Activated naive CD8-positive, alpha-beta T cell treated with anti-CD3 and anti-CD28 coated beads, Interleukin-2, amount 50 U/mL, for 24 hours (primary cell): Measurements from ENCODE around the gene SEMA4D.
"Not testable (repeated sequence)": the region's sequence is repeated elsewhere in the genome, so short reads cannot be mapped to it uniquely, and the experiment has no call there.

Experiments
- ATAC-seq: fragments of 150-1000 bp; cut with Tn5 transposase; one replicate; pipeline ENCODE4 v1.10.0; 2021
- DNase-seq: peaks from one replicate; pipeline ENCODE4 v3.0.0; 2021
- H3K27ac Mint-ChIP-seq: one replicate; pipeline ENCODE4 v1.8.0; 2021; ENCODE audit warnings: mild to moderate bottlenecking, mixed read lengths
- H3K27me3 Mint-ChIP-seq: one replicate; pipeline ENCODE4 v1.8.0; 2021; ENCODE audit warnings: mixed read lengths
- H3K36me3 Mint-ChIP-seq: one replicate; pipeline ENCODE4 v1.8.0; 2021; ENCODE audit warnings: low read depth, mixed read lengths
- H3K4me1 Mint-ChIP-seq: one replicate; pipeline ENCODE4 v1.8.0; 2021; ENCODE audit warnings: mixed read lengths
- H3K4me3 Mint-ChIP-seq: one replicate; pipeline ENCODE4 v1.8.0; 2021; ENCODE audit warnings: mild to moderate bottlenecking, moderate library complexity, mixed read lengths
- H3K9me3 Mint-ChIP-seq: one replicate; pipeline ENCODE4 v1.8.0; 2021; ENCODE audit warnings: mixed read lengths

The SEMA4D gene

GRCh38 chr9:89477384-89477783 lies 20.5 kb downstream of the SEMA4D start:
- no peak for DNase-seq
- peak overlapping the region; percentile 98 for H3K27ac Mint-ChIP-seq
- peaks cover 6% of the 10 kb centered on the region for H3K9me3 Mint-ChIP-seq
- peaks cover 75% of the 10 kb centered on the region for H3K36me3 Mint-ChIP-seq
- H3K4me1 Mint-ChIP-seq, result peaks cover 93% of the 10 kb centered on the region
- peaks cover 7% of the 10 kb centered on the region for H3K27me3 Mint-ChIP-seq
- H3K4me3 Mint-ChIP-seq, result peak overlapping the region; percentile 91
- peak; percentile 23 for ATAC-seq

- Mint-ChIP-seq H3K9me3 (peaks cover 6% of the 10 kb centered on the region), H3K4me3 (peak overlapping the region; percentile 91), H3K4me1 (peaks cover 91% of the 10 kb centered on the region), H3K27me3 (peaks cover 7% of the 10 kb centered on the region), H3K27ac (peak overlapping the region; percentile 98), H3K36me3 (peaks cover 77% of the 10 kb centered on the region)
- ATAC-seq (no peak), DNase-seq (no peak)
Measured at GRCh38 chr9:89476546-89476945, 21.4 kb downstream of the SEMA4D start.

- peaks cover 75% of the 10 kb centered on the region for H3K36me3 Mint-ChIP-seq
- ATAC-seq (no peak), DNase-seq (no peak)
- H3K4me1 Mint-ChIP-seq, result peaks cover 89% of the 10 kb centered on the region
- peak overlapping the region; percentile 91 for H3K4me3 Mint-ChIP-seq
- peak overlapping the region; percentile 98 for H3K27ac Mint-ChIP-seq
- peaks cover 6% of the 10 kb centered on the region for H3K9me3 Mint-ChIP-seq
- H3K27me3 Mint-ChIP-seq, result peaks cover 7% of the 10 kb centered on the region
Measured at GRCh38 chr9:89475891-89476440, 21.9 kb downstream of the SEMA4D start.

GRCh38 chr9:89474939-89475338 lies 23.0 kb downstream of the SEMA4D start:
- Mint-ChIP-seq H3K9me3 (peaks cover 6% of the 10 kb centered on the region), H3K27me3 (peaks cover 7% of the 10 kb centered on the region), H3K36me3 (peaks cover 80% of the 10 kb centered on the region), H3K4me3 (peak overlapping the region; percentile 13), H3K4me1 (peaks cover 93% of the 10 kb centered on the region), H3K27ac (peak overlapping the region; percentile 98)
- ATAC-seq (no peak), DNase-seq (no peak)

GRCh38 chr9:89473762-89474469 lies 24.0 kb downstream of the SEMA4D start:
- Mint-ChIP-seq H3K9me3 (no peaks in the 10 kb centered on the region), H3K4me3 (peak overlapping the region; percentile 5), H3K36me3 (peaks cover 79% of the 10 kb centered on the region), H3K27me3 (no peaks in the 10 kb centered on the region), H3K27ac (peak overlapping the region; percentile 98), H3K4me1 (peaks cover 93% of the 10 kb centered on the region)
- ATAC-seq, result no peak
- no peak for DNase-seq

- peaks cover 92% of the 10 kb centered on the region for H3K4me1 Mint-ChIP-seq
- peak overlapping the region; percentile 98 for H3K27ac Mint-ChIP-seq
- ATAC-seq, DNase-seq, H3K27me3 Mint-ChIP-seq, H3K9me3 Mint-ChIP-seq: not testable (repeated sequence)
- H3K36me3 Mint-ChIP-seq, result peaks cover 73% of the 10 kb centered on the region
- H3K4me3 Mint-ChIP-seq, result peak overlapping the region; percentile 16
Measured at GRCh38 chr9:89471796-89472320, 26.1 kb downstream of the SEMA4D start.

- Mint-ChIP-seq H3K4me1 (peaks cover 92% of the 10 kb centered on the region), H3K36me3 (peaks cover 71% of the 10 kb centered on the region), H3K27me3 (no peaks in the 10 kb centered on the region), H3K27ac (peak overlapping the region; percentile 99), H3K9me3 (no peaks in the 10 kb centered on the region), H3K4me3 (no peak overlapping the region)
- DNase-seq (no peak), ATAC-seq (no peak)
Measured at GRCh38 chr9:89471390-89471789, 26.5 kb downstream of the SEMA4D start.

- ATAC-seq, result no peak
Measured at GRCh38 chr9:89470224-89470839, 27.6 kb downstream of the SEMA4D start.

GRCh38 chr9:89469003-89469402 lies 28.9 kb downstream of the SEMA4D start:
- H3K9me3 Mint-ChIP-seq, result no peaks in the 10 kb centered on the region
- H3K36me3 Mint-ChIP-seq, result peaks cover 74% of the 10 kb centered on the region
- peaks cover under 1% of the 10 kb centered on the region for H3K27me3 Mint-ChIP-seq
- peaks cover 95% of the 10 kb centered on the region for H3K4me1 Mint-ChIP-seq
- peak overlapping the region; percentile 71 for H3K4me3 Mint-ChIP-seq
- DNase-seq (no peak), ATAC-seq (no peak)
- H3K27ac Mint-ChIP-seq, result peak overlapping the region; percentile 99

More at GRCh38 chr9:89470224-89470839, 27.6 kb downstream of the SEMA4D start:
- peak overlapping the region; percentile 99 for H3K27ac Mint-ChIP-seq
- DNase-seq, result no peak
- peak overlapping the region; percentile 71 for H3K4me3 Mint-ChIP-seq
- H3K9me3 Mint-ChIP-seq, result no peaks in the 10 kb centered on the region
- peaks cover 71% of the 10 kb centered on the region for H3K36me3 Mint-ChIP-seq
- H3K27me3 Mint-ChIP-seq, result no peaks in the 10 kb centered on the region
- H3K4me1 Mint-ChIP-seq, result peaks cover 92% of the 10 kb centered on the region

- peak overlapping the region; percentile 99 for H3K27ac Mint-ChIP-seq
- H3K4me3 Mint-ChIP-seq, result peak overlapping the region; percentile 71
- ATAC-seq, result no peak
- no peaks in the 10 kb centered on the region for H3K9me3 Mint-ChIP-seq
- peaks cover 95% of the 10 kb centered on the region for H3K4me1 Mint-ChIP-seq
- H3K27me3 Mint-ChIP-seq, result peaks cover 2% of the 10 kb centered on the region
- no peak for DNase-seq
- peaks cover 74% of the 10 kb centered on the region for H3K36me3 Mint-ChIP-seq
Measured at GRCh38 chr9:89468281-89468960, 29.5 kb downstream of the SEMA4D start.

GRCh38 chr9:89467278-89467625 lies 30.7 kb downstream of the SEMA4D start:
- Mint-ChIP-seq H3K36me3 (peaks cover 75% of the 10 kb centered on the region), H3K27ac (peak overlapping the region; percentile 99), H3K4me1 (peaks cover 95% of the 10 kb centered on the region)

GRCh38 chr9:89466451-89467277 lies 31.2 kb downstream of the SEMA4D start:
- peaks cover 76% of the 10 kb centered on the region for H3K36me3 Mint-ChIP-seq
- peaks cover 2% of the 10 kb centered on the region for H3K27me3 Mint-ChIP-seq
- ATAC-seq (peak; percentile 79), DNase-seq (peak; percentile 64)
- H3K4me1 Mint-ChIP-seq, result peaks cover 96% of the 10 kb centered on the region
- H3K9me3 Mint-ChIP-seq, result no peaks in the 10 kb centered on the region
- peak overlapping the region; percentile 99 for H3K27ac Mint-ChIP-seq
- H3K4me3 Mint-ChIP-seq, result peak overlapping the region; percentile 68

More at GRCh38 chr9:89467278-89467625, 30.7 kb downstream of the SEMA4D start:
- ATAC-seq (no peak), DNase-seq (no peak)
- Mint-ChIP-seq H3K27me3 (peaks cover 2% of the 10 kb centered on the region), H3K4me3 (peak overlapping the region; percentile 68), H3K9me3 (no peaks in the 10 kb centered on the region)

GRCh38 chr9:89465726-89466308 lies 32.1 kb downstream of the SEMA4D start:
- H3K9me3 Mint-ChIP-seq, result no peaks in the 10 kb centered on the region
- DNase-seq, result no peak
- peak overlapping the region; percentile 99 for H3K27ac Mint-ChIP-seq
- H3K4me3 Mint-ChIP-seq, result peak overlapping the region; percentile 68
- peaks cover 98% of the 10 kb centered on the region for H3K4me1 Mint-ChIP-seq
- peaks cover 2% of the 10 kb centered on the region for H3K27me3 Mint-ChIP-seq
- no peak for ATAC-seq
- H3K36me3 Mint-ChIP-seq, result peaks cover 74% of the 10 kb centered on the region
